ENCODE data around the gene S1PR1.

Gene S1PR1

GRCh38 chr1:101280049-101280592, 43.3 kb downstream of the S1PR1 start:
- DNase-seq (ENCODE audit: low read depth in 3 of 3): no peak

- DNase-seq (ENCODE audit: low read depth in 3 of 3): no peak
Measured at GRCh38 chr1:101280942-101281654, 44.3 kb downstream of the S1PR1 start.

GRCh38 chr1:101281751-101282150, 44.9 kb downstream of the S1PR1 start:
- DNase-seq (ENCODE audit: low read depth in 3 of 3): no peak

- DNase-seq (ENCODE audit: low read depth in 3 of 3): no peak
Measured at GRCh38 chr1:101282314-101283038, 45.7 kb downstream of the S1PR1 start.

- no peak for DNase-seq (ENCODE audit: low read depth in 3 of 3)
Measured at GRCh38 chr1:101283443-101283842, 46.6 kb downstream of the S1PR1 start.

- DNase-seq (ENCODE audit: low read depth in 3 of 3): no peak
Measured at GRCh38 chr1:101284021-101284420, 47.2 kb downstream of the S1PR1 start.

GRCh38 chr1:101284622-101285218, 47.9 kb downstream of the S1PR1 start:
- no peak for DNase-seq (ENCODE audit: low read depth in 3 of 3)

- DNase-seq (ENCODE audit: low read depth in 3 of 3): no peak
Measured at GRCh38 chr1:101285922-101286570, 49.2 kb downstream of the S1PR1 start.

GRCh38 chr1:101288491-101288944, 51.7 kb downstream of the S1PR1 start:
- peak in 2 of 3 donors; percentile 47 to 50 for DNase-seq (ENCODE audit: low read depth in 3 of 3)

GRCh38 chr1:101290119-101290921, 53.5 kb downstream of the S1PR1 start:
- no peak for DNase-seq (ENCODE audit: low read depth in 3 of 3)
